Adrenal gland (tissue), 5 donors: ENCODE data around the gene COMT.

Experiments used
- CTCF ChIP-seq, 6 experiments: fragments of 450-650 bp in 4 of 6; fragments of 200-600 bp in 2 of 6; sonication (generic) in 1 of 6; IDR thresholded peaks; 1 replicate in 5 of 6; 2 replicates in 1 of 6; pipeline versions ENCODE4 v1.5.1 to v1.8.0; 2016 to 2021; ENCODE audit warnings: antibody characterized with exemption in 6 of 6, mild to moderate bottlenecking in 2 of 6, moderate library complexity in 1 of 6
- POLR2A ChIP-seq, 2 donors: fragments of 450-650 bp; IDR thresholded peaks; one replicate each; pipeline ENCODE4 v1.6.1; 2017; ENCODE audit warnings: antibody characterized with exemption in 2 of 2, mild to moderate bottlenecking in 2 of 2, moderate library complexity in 1 of 2
- donor health status: DM: no; HTN: no; CAD: no.

GRCh38 chr22:19984201-19984753 lies 42.7 kb downstream of the COMT start:
- no peak for TF ChIP-seq CTCF (IDR thresholded peaks at IDR 0.05)
- no peak for TF ChIP-seq POLR2A (IDR thresholded peaks at IDR 0.05)
